Endothelial cell (in vitro differentiated cells): ENCODE data around the gene MAPK11. TPM values are rescaled to one million over a fixed set of nuclear protein-coding genes. Genes with fewer than 3 reads are reported as not detected.

Experiments used
- DNase-seq: peaks from one replicate; pipeline ENCODE4 v3.0.0; 2021; ENCODE audit warnings: low spot score
- H3K27ac Mint-ChIP-seq: one replicate; pipeline ENCODE4 v1.8.0; 2021; ENCODE audit warnings: mixed read lengths, inconsistent platforms; ENCODE audit not compliant: unreplicated experiment
- H3K27me3 Mint-ChIP-seq: one replicate; pipeline ENCODE4 v1.8.0; 2021; ENCODE audit warnings: mild to moderate bottlenecking, moderate library complexity, mixed read lengths, inconsistent platforms; ENCODE audit not compliant: unreplicated experiment
- H3K36me3 Mint-ChIP-seq: one replicate; pipeline ENCODE4 v1.8.0; 2021; ENCODE audit warnings: mild to moderate bottlenecking, low read depth, mixed read lengths, inconsistent platforms; ENCODE audit not compliant: unreplicated experiment
- H3K4me1 Mint-ChIP-seq: one replicate; pipeline ENCODE4 v1.8.0; 2021; ENCODE audit warnings: mild to moderate bottlenecking, mixed read lengths, inconsistent platforms; ENCODE audit not compliant: unreplicated experiment
- H3K4me3 Mint-ChIP-seq: one replicate; pipeline ENCODE4 v1.8.0; 2021; ENCODE audit warnings: mild to moderate bottlenecking, mixed read lengths, inconsistent platforms; ENCODE audit not compliant: unreplicated experiment
- H3K9me3 Mint-ChIP-seq: one replicate; pipeline ENCODE4 v1.8.0; 2021; ENCODE audit warnings: mixed read lengths, inconsistent platforms; ENCODE audit not compliant: unreplicated experiment
- CTCF ChIP-seq: fragments of 200-600 bp; sonication (generic); IDR thresholded peaks from one replicate; pipeline ENCODE4 v1.5.0; 2021; ENCODE audit warnings: antibody characterized with exemption; ENCODE audit not compliant: unreplicated experiment
- total RNA-seq: library from RNA; stranded (reverse); fragmentation: NEBNext Ultra II Directional; extraction: Animal tissue kit (Norgen Biotek cat#: 25700); gene quantifications from one replicate; pipeline ENCODE4 v1.2.1, GENCODE V29; 2021; ENCODE audit not compliant: unreplicated experiment

The MAPK11 gene
- total RNA-seq, 1 donor from 2014 or later, result 62.4 TPM

DNA sequence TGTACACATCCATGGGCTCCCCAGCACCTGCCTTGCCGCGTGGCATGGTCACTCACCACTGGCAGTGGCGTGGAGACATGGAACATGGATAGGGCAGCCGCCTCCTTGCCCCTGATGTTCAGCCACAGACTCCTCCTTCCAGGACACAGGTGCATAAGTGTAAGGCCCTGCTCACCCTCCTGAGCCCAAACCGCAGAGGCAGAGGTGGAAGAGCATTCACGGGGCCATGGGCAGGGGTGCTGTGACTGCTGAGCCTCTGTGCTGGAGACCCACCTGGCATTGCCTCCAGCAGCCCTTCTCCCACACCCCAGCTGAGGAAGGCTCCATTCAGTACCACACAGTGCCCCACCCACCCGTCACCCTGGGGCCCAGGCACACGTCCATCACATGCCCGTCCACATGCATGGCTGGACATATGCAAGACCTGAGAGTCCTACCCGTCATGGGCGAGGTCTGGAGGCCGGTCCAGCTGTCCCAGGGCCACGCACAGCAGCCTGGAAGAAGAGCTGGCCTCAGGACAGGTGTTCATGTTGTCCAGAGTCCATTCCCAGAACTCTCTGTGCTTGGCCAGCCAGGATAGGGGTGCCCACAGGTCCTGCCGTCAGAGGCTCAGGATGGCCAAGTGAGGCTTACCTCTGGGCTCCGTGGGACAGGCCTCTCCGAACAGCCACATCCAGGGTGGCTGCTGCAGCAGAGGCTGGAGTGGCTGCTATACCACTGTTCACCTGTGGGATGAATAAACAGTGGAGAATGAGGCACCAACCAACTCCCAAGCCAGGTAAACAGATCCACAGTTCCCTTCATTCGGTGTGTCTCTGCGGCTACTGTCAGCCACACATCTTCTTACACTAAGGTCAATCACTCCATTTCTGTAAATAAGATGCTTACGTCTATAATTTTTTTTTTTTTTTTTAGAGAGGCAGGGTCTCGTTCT is 23.7 kb downstream of the MAPK11 start:
- peaks cover 7% of the 10 kb centered on the region for H3K27me3 Mint-ChIP-seq
- H3K4me3 Mint-ChIP-seq, result no peak overlapping the region
- H3K4me1 Mint-ChIP-seq, result peaks cover 19% of the 10 kb centered on the region
- peak; percentile 43 for TF ChIP-seq CTCF
- peak overlapping the region; percentile 82 for H3K27ac Mint-ChIP-seq
- H3K36me3 Mint-ChIP-seq, result no peaks in the 10 kb centered on the region
- no peaks in the 10 kb centered on the region for H3K9me3 Mint-ChIP-seq
- no peak for DNase-seq

GRCh38 chr22:50245214-50246072 is 24.7 kb downstream of the MAPK11 start:
- Mint-ChIP-seq H3K4me1 (peaks cover 22% of the 10 kb centered on the region), H3K4me3 (peak overlapping the region; percentile 98), H3K27ac (peak overlapping the region; percentile 99), H3K27me3 (peaks cover 7% of the 10 kb centered on the region), H3K36me3 (no peaks in the 10 kb centered on the region), H3K9me3 (no peaks in the 10 kb centered on the region)
- TF ChIP-seq CTCF, result no peak
- no peak for DNase-seq

GRCh38 chr22:50244420-50245213 is 25.6 kb downstream of the MAPK11 start, which contains the start of gene TUBGCP6:
Gene TUBGCP6, minus strand, starts transcription at chr22:50245023. Its CDS starts 564 bp downstream, at chr22:50244459.
- peaks cover 9% of the 10 kb centered on the region for H3K27me3 Mint-ChIP-seq
- peak; percentile 91 for DNase-seq
- no peaks in the 10 kb centered on the region for H3K36me3 Mint-ChIP-seq
- no peaks in the 10 kb centered on the region for H3K9me3 Mint-ChIP-seq
- peak within 1 kb of the TSS; percentile 99 for H3K27ac Mint-ChIP-seq
- H3K4me1 Mint-ChIP-seq, result peaks cover 22% of the 10 kb centered on the region
- H3K4me3 Mint-ChIP-seq, result peak within 1 kb of the TSS; percentile 98
- no peak for TF ChIP-seq CTCF

- peak overlapping the region; percentile 61 for H3K27ac Mint-ChIP-seq
- no peak for DNase-seq
- H3K4me1 Mint-ChIP-seq, result peaks cover 22% of the 10 kb centered on the region
- TF ChIP-seq CTCF, result no peak
- no peaks in the 10 kb centered on the region for H3K36me3 Mint-ChIP-seq
- peaks cover 9% of the 10 kb centered on the region for H3K27me3 Mint-ChIP-seq
- H3K4me3 Mint-ChIP-seq, result peak overlapping the region; percentile 98
- H3K9me3 Mint-ChIP-seq, result no peaks in the 10 kb centered on the region
Observed at GRCh38 chr22:50243685-50244419, 26.3 kb downstream of the MAPK11 start.
